Fibroblast of skin of right quadriceps (primary cell): ENCODE data around the gene EIF4G2.
"Not testable (repeated sequence)": the region's sequence is repeated elsewhere in the genome, so short reads cannot be mapped to it uniquely, and the experiment has no call there.

Experiments
- DNase-seq: peaks from one replicate; pipeline ENCODE4 v3.0.0-alpha.2; 2013

The EIF4G2 gene

DNA sequence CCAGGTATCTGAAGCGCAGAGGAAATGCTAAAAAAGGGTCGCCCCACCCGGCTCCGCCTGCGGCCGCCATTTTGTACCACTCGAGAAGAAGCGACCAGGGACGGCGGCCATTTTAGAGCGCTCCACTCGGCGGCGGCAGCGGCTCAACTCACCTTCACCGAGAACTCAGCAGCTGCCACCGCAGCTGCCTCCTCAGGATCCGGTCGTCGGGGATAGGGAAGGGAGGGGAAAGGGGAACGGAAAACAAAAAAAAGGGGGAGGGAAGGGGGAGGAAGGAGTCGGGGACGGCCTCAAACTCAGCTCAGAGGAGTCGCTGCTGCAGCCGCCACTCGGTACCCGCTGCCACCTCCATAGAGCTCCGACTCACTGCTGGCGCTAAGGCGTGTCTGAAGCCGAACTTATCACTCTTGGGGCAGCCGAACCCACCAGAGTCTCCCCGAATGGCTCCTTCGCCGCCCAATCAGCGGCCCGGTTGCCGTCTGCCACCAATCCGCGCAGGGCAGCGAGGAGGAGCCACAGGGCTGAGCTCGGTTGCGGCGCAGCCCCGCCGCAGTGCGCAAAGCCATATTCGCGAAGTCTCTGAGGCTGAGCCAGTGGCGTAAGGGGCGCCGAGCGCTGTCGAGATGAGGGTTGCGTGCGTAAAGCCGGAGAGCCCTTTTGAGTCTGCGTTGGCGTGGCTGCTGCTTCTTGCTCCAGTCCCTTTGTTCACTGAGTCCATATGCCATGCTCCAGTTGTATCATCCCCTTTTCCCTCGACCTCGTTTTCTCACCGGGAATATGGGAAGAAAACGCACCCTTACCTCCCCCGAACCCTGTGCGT lies at the start of gene EIF4G2:
Gene EIF4G2, minus strand, starts transcription at position 374 of the 820 bp plus-strand sequence.
- DNase-seq = peak; percentile 99

DNA sequence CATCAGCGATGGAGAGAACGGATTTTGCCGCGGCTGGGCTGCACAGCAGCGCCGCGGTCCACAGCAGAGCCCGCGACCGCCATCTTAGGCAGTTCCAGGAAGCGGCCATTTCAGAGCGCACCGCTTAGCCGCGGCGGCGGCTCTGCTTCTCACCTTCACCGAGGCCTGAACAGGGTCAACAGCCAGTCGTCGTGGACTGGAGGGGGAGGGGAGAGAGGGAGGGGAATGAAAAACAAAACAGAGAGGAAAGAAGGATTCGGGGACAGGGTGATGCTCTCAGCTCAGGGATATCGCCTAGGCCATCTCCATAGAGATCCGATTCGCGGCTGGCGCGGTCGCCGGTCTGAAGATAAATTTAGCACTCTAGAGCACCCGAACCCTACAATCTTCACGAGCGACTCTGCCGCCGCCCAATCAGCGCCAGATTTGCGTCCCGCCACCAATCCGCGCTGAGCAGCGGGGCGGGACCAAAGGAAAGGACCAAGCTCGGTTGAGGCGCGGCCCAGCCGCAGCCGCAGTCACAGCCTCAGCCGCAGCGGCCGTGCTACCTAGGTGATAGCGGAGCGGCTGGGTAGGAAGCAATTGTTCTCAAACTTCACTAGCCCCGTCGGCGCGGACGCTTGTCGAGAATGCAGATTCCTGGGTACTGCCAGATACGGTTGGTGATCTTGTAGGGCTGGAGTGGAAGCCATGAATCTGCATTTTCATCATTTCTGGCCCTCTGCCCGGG lies 49.1 kb upstream of the EIF4G2 start, which contains the start of gene ZBED5:
Gene ZBED5, minus strand, starts transcription at position 345 of the 730 bp plus-strand sequence. CDS start 3,108 bp downstream, outside the sequence.
- DNase-seq = peak; percentile 98

DNA sequence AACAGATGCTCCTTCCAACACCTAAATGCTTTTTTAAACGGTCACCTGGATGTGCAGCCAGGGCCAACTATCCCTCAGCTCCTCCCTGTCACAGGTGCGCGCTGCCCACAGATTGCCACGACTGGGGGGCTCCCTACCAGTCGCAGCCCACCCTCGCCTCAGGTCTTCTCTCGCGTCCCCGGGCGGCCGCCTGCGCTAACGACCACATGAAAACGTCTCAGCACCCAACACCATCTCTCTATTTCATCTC lies 48.7 kb upstream of the EIF4G2 start:
- DNase-seq = no peak

DNA sequence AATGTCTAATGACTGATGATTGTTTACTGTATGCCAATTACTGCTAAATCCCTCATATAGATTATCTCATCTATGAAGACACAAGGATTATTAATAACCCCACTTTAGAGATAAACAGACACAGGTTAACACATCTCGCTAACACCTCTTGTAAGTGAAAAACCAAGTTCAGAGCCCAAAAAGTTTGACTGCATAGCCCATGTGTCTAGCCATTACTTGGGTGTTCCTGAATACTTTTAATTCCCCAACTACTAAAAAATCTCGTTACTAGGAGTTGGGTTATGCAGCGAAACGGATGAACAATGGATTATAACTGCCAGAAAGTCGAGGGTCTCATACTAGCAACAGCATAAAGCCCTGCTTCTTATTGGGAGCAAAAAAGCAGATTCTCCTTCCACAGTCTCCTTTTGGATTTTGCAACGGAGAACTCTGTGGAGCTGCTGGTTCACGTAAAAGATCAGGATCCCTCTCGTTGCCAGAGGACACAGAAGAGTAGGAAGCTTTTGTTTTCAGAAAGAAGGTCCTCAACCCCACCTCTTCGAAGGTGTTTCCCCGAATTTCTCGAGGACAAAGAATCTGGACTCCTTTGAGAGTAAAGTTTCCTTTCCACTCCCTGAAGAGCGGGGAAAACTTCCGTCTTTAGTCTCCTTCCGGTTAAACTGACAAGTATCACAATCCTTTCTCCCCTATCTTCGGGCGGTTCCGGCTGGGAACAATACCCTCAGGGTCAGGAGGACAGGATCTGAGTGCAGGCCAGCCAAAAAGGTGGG lies 48.1 kb upstream of the EIF4G2 start:
- DNase-seq = peak; percentile 42

DNA sequence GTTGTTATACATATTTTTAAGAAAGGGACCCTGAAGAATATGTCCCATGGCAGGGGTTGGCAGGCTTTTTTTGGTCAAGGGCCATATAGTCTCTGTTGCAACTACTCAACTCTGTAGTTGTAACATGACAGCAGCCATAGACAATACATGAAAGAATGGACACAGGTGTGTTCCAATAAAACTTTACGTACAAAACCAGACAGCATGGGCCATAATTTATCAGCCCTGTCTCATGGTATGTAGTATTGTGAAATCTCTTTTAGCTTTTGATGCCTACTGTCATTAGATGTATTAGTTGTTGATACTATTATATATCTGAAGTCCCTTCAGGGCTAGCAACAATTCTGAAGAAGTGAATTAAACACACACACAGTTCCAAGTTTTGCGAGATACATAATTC lies 46.6 kb upstream of the EIF4G2 start:
- DNase-seq = no peak

DNA sequence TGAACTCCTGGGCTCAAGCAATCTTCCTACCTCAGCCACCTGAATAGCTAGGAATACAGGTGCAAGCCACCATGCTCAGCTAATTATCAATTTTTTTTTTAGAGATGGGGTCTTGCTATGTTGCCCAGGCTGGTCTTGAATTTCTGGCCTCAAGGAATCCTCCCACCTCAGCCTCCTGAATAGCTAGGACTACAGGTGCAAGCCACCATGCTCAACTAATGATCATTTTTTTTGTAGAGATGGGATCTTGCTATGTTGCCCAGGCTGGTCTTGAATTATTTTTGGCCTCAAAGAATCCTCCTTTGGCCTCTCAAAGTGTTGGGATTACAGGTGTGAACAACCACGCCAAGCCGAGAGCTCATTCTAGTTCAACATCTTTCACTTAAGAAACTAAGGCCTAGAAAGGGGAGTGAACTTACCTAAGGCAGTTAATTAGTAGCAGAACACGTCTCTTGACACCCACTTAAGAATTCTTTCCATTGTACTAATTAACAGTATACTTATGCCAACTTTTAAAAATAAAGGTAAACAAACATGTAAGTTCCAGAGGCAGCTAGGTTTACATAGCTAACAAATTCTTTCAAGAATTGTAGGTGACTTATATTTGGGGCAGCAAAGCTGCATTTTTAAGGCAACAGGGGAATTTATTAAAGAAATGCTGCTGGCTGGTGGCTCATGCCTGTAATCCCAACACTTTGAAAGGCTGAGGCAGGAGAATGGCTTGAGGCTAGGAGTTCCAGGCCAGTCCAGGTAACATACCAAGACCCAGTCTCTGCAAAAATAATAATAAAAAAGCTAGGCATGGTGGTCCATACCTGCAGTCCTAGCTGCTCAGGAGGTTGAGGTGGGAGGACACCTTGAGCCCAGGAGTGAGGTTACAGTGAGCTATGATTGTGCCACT lies 39.5 kb upstream of the EIF4G2 start:
- no peak for DNase-seq

DNA sequence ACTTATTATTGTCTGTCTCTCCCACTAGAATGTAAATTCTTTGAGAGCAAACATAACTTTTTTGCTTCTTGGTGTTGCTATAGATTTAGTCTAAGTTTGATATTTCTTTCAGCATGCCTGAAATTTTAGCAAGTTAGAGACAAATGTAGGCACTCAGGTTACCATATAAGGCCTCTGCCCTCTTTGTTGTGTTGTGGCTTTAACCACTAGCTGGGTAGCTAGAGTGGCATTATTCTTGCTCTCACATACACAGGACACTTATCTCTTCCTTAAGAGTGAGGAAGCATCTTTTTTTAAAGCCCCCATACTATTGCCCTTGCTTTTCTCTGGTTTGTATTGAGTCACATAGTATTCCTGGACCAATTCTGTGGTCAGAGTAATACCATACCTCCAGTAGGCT lies 37.9 kb upstream of the EIF4G2 start:
- DNase-seq = no peak

DNA sequence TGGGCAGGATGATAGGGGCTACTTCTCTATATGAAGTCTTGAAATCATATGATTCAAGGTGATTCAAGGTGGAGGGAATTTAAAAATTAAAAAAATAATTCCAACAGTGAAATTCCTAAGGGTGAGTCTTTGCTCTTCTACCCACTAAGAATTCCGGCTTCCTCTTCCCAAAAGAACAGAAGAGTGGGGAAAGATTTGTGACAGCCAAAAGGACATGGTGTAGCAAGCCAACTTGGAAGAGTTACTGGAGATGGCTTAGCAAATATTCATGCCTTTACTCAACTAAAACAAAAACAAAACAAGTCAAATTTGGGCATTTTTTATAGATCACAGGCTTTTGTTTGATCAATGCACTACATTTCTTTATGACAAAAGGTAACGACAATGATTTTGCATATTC lies 36.9 kb upstream of the EIF4G2 start:
- no peak for DNase-seq

DNA sequence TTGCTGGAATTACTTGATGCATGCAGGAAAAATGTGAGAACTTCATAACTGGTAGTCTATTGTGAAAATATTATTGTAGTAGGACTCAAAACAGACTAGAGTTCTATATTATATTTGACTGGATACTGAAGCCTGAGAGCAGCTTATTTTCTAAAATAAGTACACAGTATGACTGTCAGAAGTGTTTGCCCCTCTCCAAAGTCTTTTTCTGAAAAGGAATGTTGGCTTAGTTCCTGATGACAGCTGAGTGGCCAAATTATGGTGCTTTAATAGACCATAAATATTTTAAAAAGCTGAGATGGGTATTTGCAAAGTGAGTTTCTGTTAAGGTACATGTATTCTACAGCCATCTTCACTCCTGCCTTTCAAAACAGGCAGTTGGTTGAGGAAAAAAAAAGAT lies 36.1 kb upstream of the EIF4G2 start:
- peak; percentile 18 for DNase-seq

DNA sequence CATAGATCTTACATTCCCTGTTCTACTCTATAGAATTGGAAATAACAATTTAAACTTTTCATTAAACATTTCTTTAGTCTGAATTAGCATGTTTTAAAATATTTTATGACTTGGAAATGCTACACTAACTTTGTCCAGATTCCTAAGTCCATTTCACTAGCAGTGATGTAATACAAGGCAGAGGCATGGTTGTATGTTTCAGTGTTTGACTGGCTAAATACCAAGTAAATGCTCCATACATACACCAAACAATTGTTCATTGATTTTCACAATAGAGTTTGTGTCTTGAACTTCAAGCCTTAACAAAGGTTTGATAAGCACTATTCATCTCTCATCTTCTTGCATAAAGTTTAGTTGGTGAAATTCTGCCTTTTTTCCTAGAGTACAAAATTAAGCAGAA lies 35.6 kb upstream of the EIF4G2 start:
- DNase-seq = no peak

DNA sequence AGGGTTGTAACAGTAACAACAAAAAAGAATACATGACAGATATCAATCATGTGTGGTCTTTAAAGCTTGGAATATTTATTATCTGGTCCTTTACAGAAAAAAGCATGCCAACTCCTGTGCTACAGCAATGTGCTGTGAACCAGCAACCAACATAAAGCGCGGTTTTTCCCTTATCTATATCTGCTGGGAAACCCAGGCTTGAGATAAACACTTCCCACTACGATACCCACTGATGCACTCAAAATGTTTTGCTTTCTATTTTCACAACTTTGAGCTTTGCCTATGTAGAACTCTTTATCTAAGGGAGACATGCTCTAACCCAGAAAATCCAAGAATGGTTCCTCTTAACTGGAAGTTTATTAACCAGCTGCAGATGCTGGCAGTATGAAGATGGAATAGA lies 30.2 kb upstream of the EIF4G2 start:
- DNase-seq = no peak

DNA sequence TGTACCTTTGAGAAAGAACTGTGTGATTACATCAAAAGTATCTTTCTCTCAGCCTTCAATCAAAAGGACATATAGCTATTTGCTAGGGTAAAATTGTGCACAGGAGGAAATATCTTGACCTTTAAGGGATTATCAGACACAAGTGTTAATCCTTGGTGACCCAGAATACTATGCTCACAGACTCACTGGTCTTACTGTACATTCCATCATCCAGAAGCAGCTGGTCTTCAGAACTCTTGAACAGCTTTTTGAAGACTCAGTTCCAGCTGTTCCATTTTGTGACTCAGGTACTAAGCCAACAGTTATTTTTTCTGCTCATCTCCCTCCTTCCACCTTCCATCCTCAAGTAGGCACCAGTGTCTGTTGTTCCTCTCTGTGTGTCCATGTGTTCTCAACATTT lies 29.4 kb upstream of the EIF4G2 start:
- DNase-seq = no peak

DNA sequence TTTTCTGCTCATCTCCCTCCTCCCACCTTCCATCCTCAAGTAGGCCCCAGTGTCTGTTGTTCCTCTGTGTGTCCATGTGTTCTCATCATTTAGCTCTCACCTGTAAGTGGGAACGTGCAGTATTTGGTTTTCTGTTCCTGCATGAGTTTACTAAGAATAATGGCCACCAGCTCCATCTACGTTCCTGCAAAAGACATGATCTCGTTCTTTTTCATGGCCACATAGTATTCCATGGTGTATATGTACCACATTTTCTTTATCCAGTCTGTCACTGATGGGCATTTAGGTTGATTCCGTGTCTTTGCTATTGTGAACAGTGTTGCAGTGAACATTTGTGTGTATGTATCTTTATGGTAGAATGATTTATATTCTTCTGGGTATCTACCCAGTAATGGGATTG lies 28.2 kb upstream of the EIF4G2 start:
- not testable (repeated sequence) for DNase-seq

DNA sequence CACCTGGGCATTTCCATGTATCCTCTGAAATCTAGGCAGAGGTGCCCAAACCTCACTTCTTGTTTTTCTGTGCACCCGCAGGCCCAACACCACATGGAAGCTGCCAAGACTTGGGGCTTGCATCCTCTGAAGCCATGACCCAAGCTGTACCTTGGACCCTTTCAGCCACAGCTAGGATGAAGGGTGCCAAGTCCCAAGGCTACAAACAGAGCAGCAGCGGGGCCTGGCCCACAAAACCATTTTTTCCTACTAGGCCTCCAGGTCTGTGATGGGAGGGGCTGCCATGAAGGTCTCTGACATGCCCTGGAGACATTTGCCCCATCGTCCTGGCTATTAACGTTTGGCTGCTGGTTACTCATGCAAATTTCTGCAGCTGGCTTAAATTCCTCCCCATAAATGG lies 20.4 kb upstream of the EIF4G2 start:
- no peak for DNase-seq

DNA sequence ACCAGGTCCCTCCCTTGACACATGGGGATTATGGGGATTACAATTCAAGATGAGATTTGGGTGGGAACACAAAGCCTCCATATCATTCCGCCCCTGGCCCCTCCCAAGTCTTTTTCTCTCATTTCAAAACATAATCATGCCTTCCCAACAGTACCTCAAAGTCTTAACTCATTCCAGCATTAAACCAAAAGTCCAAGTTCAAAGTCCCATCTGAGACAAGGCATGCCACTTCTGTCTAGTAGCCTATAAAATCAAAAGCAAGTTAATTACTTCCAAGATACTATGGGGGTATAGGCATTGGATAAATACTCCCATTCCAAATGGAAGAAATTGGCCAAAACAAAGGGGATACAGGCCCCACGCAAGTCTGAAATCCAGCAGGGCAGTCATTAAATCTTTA lies 19.7 kb upstream of the EIF4G2 start:
- DNase-seq = no peak

DNA sequence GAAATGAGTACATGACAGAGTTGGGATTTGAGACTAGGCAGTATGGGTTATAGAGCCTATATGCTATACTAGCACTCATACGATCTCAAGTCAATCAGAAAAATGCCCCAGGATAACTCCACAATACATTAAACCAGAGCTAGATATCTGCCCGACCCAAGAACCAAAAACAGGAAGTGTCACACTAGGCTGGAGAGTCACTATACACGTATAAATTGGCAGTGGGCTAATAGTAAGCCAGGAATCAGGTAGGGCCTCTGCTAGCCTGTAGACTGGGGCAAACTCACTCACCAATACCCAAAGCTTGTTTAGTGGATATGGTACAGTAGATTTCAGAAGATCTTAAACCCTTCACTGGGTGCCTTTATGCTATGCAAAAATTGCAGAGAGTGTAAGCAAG lies 16.2 kb upstream of the EIF4G2 start:
- DNase-seq = no peak

DNA sequence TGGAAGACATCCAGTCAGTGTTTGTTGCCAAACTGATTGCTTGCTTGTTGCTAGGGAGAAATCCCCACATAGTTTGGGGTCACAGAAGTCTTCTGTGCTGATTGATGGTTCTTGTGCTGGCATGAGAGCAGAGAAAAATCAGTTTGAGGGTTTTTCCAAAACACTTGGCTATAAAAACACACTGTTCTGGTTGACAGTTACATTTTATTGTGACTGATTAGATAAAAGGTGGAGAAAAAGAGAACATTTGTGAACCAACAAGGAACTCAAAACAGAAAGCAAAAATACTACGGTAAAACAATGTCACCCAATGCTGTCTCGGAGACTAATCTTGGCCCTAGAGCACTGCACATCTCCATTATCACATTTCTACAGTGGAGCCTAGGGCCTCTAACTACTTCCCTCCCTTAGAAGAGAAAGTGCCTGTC lies 14.4 kb upstream of the EIF4G2 start:
- no peak for DNase-seq

DNA sequence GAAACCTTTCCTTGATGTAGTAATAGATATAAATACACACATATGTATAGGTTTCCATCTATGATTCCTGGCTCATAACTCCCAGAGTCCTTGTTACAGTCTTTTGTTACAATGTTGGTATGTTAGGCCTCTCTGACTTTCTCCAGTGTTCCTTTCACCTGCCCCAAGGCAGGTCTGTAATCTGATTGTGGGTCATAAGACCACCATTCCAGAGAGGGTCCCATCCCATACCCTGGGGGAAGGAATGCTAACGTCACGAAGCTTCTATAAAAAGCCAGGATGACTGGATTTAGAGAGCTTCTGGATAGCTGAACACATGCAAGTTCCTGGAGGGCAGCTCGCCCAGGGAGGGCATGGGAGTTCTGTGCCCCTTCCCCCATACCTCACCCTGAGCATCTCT lies 13.8 kb upstream of the EIF4G2 start:
- DNase-seq = not testable (repeated sequence)

DNA sequence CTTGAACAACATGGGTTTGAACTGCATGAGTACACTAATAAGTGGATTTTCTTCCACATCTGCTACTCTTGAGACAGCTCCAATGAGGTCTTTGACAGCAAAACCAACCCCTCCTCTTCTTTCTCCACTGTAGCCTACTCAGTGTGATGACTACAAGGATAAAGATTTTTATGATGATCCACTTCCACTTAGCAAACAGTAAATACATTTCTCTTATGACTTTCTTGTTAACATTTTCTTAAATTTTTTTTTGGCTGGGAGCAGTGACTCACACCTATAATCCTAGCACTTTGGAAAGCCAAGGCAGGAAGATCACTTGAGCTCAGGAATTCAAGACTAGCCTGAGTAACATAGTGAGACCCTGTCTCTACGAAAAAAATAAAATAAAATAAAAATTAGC lies 9.9 kb upstream of the EIF4G2 start:
- DNase-seq = peak; percentile 95

DNA sequence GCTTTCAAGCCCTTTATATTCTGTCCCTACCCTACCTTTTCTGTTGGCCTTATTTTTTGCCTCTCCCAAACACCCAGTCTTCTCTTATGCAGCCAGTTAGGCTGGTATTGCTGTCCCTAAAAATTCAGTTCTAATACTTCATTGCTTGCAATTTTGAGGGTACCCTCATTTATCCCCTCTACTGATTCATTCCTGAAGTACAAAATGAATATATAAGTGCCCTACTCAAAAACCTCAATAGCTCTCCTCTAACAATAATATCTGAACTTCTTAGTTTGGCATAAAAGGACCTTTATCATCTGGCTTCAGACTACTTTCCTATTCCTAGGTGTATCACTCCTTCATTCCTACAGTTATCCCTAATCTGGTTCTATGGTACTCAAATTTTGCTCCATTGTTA lies 5.2 kb upstream of the EIF4G2 start:
- DNase-seq = no peak

DNA sequence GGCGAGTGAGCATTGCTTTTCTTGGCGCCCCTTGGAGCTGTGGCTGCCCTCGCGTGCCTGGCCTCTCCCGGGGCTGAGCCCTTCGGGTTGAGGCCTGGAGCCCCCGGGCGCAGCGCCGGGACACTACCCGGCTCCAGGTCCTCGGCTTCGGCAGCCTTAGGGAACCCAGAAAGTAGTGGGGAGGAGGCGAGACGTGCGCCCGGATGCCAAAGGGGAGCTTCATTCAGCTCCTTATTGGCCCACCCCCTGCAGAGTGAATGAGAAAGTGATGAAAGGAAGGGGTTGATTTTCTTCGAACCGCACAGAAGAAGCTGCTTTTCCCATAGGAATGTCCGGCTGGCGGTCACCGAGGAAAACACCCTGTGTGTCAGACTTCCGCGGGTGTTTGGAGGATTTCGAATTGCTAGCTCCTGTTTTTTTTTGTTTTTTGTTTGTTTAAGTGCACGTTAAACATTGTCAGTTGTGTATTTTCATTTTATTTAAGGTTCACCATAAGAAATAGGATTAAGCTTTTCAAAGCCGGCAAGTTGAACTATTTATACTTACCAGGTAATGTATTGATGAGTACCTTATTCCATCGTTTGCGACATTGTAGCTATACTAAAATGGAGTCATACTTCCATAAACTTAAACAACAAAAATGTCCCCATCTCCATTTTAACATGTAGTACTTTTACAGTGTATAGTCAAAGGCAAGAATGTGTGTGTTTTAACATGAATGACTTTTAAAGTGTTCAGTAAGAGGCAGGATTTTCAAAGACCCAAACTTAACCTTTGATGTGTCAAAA lies 841 bp upstream of the EIF4G2 start:
- DNase-seq = peak; percentile 84

DNA sequence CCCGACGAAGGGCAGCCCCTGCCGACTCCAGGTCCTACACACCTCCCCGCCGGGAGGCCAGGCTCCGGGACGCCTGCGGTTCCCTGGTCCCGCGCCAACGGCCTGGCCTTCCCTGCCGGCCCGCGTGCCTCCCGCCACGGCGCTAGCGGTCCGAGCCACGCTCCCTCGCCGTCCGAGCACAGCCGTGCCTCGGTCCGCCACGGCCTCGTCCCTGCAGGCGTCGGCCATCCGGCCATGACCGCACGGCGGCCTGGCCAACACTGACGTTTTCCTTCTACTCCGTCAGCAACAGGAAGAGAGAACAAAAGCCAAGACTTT lies 532 bp downstream of the EIF4G2 start:
- DNase-seq = no peak
